Stimulated activated CD4-positive, alpha-beta T cell treated with anti-CD3 and anti-CD28 coated beads, Interleukin-2, amount 100 ng/mL, for 4 hours (primary cell): ENCODE data around the gene PIP5K1B.
"Not testable (repeated sequence)": the region's sequence is repeated elsewhere in the genome, so short reads cannot be mapped to it uniquely, and the experiment has no call there.

Experiments used
- DNase-seq: peaks from one replicate; pipeline ENCODE4 v3.0.0-alpha.2; 2020; ENCODE audit warnings: low read depth

The PIP5K1B gene

DNA sequence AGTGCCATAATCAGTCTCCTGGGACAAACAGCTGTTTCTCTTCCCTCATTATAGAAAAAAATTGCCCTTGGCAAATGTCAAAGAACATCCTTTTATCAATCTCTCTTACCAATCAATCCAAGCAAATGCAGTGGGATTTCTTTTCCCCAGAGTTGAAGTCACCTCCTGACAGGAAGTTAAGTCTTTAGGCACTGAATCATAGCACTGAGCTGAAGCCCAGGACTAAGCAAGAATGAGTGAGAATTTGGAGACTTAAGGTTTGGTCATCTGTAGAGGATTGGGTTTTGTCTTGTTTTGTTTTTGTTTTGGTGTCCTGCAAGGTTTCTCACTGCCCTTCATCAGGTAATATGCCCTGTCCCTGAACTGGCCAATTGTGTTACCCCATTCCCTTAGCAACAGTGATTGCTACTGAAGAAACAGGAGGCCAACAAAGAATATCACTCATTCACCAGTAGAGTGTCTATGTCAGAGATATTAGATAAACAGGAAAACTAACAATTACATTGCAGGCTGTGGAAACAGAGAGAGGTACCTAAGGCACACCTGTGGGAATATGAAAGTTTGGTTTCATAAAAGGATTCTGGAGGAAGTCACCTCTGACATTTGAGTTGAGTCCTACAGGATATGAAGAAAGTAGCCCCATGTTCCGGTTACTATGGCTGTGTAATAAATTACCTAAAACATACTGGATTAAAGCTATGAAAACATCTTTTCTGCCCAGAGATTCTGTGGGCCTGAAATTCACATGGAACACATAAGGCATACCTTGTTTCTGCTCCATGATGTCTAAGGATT, 326.0 kb downstream of the PIP5K1B start:
- DNase-seq = no peak

- DNase-seq = no peak
Measured at GRCh38 chr9:69034071-69034470, 329.0 kb downstream of the PIP5K1B start.

- peak; percentile 75 for DNase-seq
Measured at GRCh38 chr9:69035438-69036308, 330.6 kb downstream of the PIP5K1B start, which contains the start of gene FXN. Gene FXN (plus strand): TSS chr9:69035752. CDS start chr9:69035783, 31 bp downstream.

- no peak for DNase-seq
Measured at GRCh38 chr9:69036309-69036708, 331.3 kb downstream of the PIP5K1B start.

- no peak for DNase-seq
Measured at GRCh38 chr9:69036799-69037198, 331.8 kb downstream of the PIP5K1B start.

DNA sequence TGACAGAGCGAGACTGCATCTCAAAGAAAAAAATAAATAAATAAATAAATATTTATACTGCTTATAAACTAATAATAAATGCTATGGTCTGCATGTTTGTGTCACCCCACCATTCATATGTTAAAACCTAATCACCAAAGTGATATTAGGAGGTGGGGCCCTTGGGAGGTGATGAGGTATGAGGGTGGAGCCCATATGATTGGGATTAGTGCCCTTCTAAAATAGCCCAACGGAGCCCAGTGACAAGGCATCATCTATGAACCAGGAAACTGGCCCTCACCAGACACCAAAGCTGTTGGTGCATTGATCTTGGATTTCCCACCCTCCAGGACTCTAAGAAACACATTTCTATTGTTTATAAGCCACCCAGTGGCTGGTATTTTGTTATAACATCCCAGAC, 335.6 kb downstream of the PIP5K1B start:
- no peak for DNase-seq

DNA sequence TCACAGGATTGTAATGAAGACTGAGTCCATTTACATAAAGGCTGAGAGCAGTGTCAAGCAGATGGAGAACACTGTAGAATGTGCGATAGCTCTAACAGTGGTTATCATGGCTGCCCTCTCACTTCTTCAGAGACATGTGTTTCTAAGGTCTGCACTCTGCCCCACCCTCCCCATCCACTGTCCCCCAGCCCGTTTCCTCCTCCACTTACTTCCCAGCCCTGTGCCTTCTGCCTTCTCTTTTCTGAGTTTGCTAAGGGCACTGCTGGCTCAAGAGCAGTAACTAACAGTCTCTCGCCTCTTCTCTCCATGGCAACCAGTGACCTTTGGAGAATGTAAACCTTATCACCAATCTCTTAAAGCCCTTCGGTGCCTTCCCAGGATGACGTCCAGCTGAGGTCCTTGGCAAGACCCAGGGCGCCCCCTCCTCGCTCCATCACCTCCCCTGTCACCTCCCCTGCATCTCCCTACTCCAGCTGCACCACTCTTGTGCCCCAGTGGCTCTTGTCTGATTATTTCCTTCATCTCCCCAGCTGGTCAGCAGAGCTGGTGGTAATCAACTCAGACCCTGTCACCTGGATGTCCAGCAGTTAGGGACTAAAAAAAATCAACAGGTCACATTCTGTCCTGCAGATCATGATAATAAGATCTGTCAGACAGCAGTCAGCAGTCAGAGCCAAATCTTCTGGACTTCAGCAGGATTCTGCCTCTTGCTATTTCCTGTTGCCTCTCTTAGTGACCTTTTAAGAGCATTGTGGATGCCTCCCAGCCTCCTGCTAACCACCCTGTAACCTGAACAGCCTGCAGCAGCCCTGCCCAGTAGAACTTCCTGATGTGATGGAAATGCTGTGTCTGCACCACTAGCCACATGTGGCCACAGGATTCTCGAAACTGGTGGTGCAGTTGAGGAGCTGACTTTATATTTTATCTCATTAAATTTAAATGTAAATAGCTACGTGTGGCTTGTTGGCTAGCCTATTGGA, 339.5 kb downstream of the PIP5K1B start:
- no peak for DNase-seq

GRCh38 chr9:69045821-69046220, 340.8 kb downstream of the PIP5K1B start:
- no peak for DNase-seq

GRCh38 chr9:69046723-69047122, 341.7 kb downstream of the PIP5K1B start:
- no peak for DNase-seq

GRCh38 chr9:69047371-69047770, 342.3 kb downstream of the PIP5K1B start:
- DNase-seq = no peak

DNA sequence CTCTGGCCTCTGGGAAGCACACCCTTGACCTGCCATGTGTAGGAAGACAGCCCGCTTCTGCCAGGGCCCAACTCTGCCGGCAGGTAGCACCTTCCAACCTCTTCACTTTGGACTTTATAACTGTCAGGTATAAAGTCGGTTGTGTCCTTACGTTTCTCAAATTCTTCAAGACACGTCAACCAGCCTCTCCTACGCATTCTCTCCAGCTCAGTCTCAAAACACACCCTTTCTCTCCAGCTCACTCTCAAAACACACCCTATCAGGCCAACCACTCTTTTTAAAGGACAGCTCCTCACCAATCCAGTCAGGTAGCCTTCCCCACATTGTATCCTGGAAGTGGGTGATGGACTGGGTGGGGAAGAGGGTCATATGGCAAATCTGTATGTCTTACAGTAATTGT, 344.1 kb downstream of the PIP5K1B start:
- no peak for DNase-seq

DNA sequence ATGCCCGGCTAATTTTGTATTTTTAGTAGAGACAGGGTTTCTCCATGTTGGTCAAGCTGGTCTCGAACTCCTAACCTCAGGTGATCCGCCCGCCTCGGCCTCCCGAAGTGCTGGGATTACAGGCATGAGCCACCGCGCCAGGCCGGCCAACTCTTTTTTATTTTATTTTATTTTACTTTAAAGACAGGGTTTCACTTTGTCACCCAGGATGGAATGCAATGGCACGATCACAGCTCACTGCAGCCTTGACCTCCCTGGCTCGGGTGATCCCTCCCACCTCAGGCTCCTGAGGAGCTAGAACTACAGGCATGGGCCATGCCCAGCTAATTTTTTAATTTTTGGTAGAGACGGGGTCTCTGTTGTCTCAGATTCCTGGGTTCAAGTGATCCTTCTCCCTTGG, 345.9 kb downstream of the PIP5K1B start:
- DNase-seq = not testable (repeated sequence)

DNA sequence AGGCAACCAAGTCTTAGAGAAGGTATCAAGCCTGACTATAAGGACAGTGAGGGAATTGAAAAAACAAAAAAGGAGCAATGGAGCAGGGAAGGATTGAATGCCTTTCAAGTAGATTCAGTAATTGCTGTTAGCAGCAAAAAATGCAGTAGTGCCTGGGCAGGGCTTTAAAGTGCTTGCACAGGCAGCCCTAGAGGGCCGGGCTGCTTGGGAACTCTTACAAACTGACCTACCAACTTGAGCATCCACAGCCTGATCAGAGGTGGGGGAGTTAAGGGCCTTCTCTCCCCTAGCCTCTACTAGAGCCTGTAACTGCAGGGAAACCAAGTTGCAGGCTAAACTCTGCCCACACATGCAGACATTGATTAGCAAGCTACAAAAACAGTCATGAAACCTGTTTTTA, 349.9 kb downstream of the PIP5K1B start:
- DNase-seq = no peak

DNA sequence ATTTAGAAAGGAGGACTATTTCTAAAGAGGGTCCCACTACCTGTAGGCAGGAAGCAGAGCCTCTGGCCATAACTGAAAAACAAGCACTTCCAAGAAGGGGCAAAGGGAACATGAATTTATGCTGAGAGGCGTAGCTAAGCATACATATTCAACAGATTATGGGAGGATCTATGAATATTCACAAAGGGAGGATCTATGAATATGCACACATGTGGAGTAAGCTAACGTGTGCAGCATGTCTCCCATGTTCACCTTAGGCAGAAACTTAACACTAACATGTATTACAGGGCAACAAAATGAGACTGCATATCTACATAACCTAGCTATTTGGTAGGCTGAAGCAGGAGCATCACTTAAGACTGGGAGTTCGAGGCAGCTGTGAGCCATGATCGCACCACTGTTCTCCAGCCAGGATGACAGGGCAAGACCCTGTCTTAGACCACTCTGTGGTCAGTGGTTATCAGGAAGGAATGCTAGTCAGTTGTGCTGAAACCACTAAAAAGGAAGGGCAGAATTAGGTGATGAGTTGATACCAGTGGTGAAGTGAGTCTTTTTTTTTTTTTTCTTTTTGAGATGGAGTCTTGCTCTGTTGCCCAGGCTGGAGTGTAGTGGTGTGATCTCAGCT, 351.3 kb downstream of the PIP5K1B start:
- DNase-seq = no peak

DNA sequence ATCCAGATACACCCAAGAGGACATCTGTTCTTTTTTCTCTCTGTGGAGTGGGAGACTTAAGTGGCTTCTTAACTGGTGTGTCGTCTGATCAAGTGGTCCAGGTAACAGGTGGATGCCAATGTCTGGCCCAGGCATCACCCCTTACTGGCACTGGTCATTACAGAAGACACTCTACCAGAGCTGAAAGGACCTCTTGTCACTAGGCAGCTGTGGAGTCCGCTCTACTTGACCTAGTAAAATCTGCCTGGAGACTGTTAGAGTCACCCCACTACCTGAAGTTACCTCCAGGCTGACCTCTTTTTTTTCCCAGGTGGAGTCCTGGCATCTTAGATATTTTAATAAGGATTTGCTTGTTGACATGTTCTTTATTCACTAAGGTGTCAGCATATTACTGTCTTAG, 353.1 kb downstream of the PIP5K1B start:
- no peak for DNase-seq
